GM23338 (cell line): ENCODE results near the gene MCEE.

Experiments used
- CREB1 ChIP-seq: fragments of 250-450 bp; sonication (Bioruptor Pico); IDR thresholded peaks from 2 replicates; pipeline ENCODE4 v1.5.0; 2020; ENCODE audit warnings: low read depth, mild to moderate bottlenecking, moderate library complexity
- EZH2phosphoT487 ChIP-seq: fragments of 200-600 bp; sonication (generic); IDR thresholded peaks from one replicate; pipeline ENCODE4 v1.8.1; 2018; ENCODE audit warnings: antibody characterized with exemption; ENCODE audit not compliant: unreplicated experiment
- POLR2AphosphoS5 ChIP-seq: IDR thresholded peaks from 2 replicates; pipeline ENCODE4 v1.6.1; 2016; ENCODE audit warnings: antibody characterized with exemption, low read depth
- TF ChIP-seq, protein P1 (sequence below), 2 experiments: fragments of 200-600 bp in 1 of 2; sonication (generic) in 1 of 2; conservative IDR thresholded peaks; 2 replicates each; pipeline versions ENCODE4 v1.5.1 to v1.6.1; 2016 to 2017; ENCODE audit warnings: antibody characterized with exemption in 2 of 2, low read depth in 2 of 2, mild to moderate bottlenecking in 2 of 2, moderate library complexity in 1 of 2

DNA sequence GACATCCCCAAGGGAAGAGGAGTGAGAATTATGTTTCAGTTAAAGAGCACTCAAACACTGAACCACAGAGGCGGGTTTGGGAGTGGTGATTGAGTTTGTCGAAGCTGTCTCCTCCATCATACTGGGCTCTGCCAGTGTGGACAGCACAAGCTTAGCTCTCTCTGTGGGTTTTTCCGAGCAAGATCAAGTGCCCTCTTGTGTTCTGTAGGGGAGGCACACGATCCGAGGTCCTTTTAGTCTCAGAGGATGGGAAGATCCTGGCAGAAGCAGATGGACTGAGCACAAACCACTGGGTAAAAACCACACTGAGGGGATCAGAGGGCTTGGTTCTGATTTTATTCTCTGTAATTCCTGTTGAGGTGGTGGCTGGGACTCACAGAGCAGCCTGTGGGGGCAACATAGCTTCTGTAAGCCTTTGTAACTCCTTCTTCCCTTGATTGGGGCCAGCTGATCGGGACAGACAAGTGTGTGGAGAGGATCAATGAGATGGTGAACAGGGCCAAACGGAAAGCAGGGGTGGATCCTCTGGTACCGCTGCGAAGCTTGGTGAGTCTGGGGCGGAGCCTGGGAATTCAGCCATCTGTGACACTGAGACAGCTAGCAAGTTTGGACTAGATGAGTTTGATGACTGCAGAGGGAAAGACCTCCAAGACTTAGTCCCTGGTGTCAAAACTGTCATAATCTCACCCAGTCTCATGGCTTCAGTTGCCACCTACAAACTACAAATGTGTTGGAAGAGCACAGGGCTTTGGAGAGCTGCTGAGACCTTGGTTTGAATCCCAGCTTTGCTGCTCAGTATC lies 59.5 kb downstream of the MCEE start:
- TF ChIP-seq, protein P1, sequence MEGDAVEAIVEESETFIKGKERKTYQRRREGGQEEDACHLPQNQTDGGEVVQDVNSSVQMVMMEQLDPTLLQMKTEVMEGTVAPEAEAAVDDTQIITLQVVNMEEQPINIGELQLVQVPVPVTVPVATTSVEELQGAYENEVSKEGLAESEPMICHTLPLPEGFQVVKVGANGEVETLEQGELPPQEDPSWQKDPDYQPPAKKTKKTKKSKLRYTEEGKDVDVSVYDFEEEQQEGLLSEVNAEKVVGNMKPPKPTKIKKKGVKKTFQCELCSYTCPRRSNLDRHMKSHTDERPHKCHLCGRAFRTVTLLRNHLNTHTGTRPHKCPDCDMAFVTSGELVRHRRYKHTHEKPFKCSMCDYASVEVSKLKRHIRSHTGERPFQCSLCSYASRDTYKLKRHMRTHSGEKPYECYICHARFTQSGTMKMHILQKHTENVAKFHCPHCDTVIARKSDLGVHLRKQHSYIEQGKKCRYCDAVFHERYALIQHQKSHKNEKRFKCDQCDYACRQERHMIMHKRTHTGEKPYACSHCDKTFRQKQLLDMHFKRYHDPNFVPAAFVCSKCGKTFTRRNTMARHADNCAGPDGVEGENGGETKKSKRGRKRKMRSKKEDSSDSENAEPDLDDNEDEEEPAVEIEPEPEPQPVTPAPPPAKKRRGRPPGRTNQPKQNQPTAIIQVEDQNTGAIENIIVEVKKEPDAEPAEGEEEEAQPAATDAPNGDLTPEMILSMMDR (conservative IDR thresholded peaks at IDR 0.05; ENCODE audit: low read depth in 2 of 2): peak; percentile 49 to 65
- TF ChIP-seq POLR2AphosphoS5 (no peak), CREB1 (no peak), EZH2phosphoT487 (no peak)
